ENCODE results near the gene GRM8.

DNA sequence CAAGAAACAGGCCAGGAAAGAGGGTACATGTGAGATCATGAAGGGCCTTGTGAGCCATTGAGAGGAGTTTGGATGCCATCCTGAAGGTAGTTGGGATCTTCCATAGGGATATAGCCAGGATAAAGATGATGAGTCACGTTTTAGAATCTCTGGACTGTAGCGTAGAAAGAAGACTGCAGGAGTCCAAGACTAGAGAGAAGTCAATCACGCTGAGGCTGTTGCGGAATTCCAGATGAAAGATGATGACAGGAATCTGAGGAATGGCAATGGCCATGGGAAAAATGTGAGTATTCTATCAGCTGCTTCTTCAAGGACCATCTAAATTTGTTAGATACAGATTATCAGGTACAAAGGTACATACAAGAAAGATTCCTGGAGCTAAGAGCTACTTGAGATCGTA lies 711.3 kb downstream of the GRM8 start:
- no peak for TF ChIP-seq CTCF (IDR thresholded peaks at IDR 0.05)
- no peak for TF ChIP-seq POLR2AphosphoS5 (IDR thresholded peaks at IDR 0.05)

Data from stomach (tissue), 4 donors.